Retinal pigment epithelial cell (primary cell): ENCODE data around the gene CMIP.

Experiments
- DNase-seq: peaks from one replicate; pipeline ENCODE4 v3.0.0-alpha.2; 2010; ENCODE audit warnings: low read depth
- H3K4me3 ChIP-seq: 2 replicates; pipeline ENCODE4 v1.5.1; 2011; ENCODE audit warnings: mild to moderate bottlenecking, low read length, control low read depth, moderate library complexity
- CTCF ChIP-seq: conservative IDR thresholded peaks from 2 replicates; pipeline ENCODE4 v1.5.1; 2011; ENCODE audit warnings: low read depth, low read length, control low read depth, inconsistent platforms

The CMIP gene

DNA sequence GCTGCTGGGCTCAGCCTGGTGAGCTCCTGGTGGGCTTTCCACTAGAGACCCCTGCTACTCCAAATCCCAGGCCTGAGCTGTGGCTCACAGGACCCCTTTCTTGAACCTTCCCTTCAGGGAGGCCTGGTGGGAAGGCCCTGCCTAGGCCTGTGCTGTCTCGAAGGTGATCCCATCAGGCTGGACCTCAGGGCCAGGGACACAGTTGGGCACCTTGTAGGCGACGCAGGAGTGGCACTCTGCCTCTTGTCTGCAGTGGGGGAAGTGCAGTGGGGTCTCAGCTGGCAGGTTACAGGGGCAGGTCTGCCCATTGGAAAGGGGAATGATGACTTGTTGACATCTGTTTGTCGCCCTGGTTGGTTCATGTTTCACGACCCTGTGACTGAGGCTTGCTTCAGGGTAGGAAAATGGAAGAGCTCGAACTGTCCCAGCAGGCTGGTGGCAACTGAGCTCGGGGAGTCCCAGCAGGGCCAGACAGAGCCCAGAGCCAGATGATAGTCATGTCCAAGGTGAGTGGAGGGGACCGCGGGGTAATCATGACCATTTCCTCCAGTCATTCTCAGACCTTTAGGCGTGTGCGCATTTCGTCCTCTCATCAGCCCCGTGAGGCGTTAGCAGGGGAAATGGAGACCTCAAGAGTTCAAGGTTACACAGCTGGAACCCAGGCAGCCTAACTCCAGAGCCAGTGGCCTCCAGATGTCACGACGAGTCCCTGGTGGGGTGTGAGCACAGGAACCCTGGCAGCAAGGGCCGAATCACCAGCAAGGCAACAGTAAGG is 11.3 kb downstream of the CMIP start:
- no peak for TF ChIP-seq CTCF
- DNase-seq = no peak
- H3K4me3 ChIP-seq = no peak overlapping the region

DNA sequence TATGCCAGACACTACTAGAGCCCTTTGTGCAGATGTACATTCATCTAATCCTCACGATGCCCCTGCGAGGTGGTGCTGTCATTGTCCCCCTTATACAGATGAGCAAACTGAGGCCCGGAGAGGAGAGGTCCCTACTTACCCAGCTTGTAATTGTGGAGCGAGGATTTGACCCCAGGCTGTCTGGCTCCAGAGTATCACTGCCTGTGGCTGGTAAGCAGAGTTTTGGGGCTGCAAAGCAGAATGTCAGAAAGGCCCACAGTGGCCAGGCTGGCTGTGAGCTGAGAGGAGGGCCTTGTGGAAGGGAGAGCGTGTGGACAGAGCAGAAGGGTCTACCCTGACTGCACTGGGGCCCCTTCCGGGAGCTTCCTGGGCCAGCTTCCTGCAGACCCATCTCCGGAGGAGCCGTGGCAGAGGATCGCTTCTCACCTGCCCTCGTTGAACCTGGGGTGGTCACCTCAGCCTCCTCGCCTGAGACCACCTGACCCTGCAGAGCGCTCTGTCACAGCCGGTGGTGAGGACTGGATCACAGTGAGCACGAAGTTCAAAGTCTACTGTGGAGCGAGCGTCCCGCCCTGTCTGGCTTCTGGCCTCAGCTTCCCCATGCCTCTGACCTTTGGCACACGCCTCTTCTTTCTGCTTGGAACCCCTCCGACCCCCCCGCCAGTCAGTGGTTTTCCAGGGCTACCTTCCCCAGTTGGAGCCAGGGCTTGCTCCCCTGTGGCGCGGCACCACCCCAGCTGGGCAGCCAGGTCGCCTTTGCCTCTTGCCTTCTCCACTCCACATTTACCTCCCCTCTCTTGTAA is 12.1 kb downstream of the CMIP start:
- no peak for TF ChIP-seq CTCF
- no peak for DNase-seq

DNA sequence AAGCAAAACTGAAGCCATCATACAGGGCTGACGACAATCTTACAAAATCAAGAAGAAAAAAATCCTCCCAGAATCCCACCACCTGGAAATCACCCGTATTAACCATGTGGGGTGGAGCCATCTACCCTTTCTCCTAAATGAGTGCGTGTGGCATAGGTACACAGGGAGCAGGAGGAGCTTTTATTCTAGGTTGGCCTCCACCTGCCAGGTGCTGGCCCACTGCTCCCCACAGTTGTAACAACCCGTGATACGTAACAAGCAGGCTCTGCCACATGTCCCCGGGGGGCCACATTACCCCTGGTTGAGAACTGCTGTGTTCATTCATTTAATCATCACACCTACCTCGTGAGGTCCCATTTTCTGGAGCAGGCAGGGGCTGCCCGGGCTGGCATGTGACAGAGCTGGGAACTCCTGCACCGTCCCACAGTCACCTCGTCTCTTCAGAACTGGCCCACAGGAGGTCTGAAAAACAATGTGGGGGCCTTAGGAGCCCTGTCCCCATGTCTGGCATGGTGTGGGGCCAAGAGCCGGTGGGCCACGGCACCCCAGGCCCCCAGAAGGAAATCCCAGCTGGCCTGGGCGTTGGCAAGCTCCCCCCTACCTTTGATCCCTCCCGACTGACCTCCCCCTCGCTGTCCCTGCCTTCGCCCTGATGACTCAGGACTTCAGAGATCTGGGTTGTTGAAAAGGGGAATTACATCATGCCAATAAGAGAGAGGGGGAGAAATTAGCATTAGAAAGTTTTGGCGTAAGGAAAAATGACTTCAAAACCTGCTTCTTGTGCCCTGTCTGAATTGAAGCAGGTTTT is 12.9 kb downstream of the CMIP start:
- TF ChIP-seq CTCF = no peak
- H3K4me3 ChIP-seq = no peak overlapping the region
- peak; percentile 34 for DNase-seq

More for the DNA sequence above, 12.1 kb downstream of the CMIP start:
- no peak overlapping the region for H3K4me3 ChIP-seq

- no peak for TF ChIP-seq CTCF
- no peak for DNase-seq
- H3K4me3 ChIP-seq = no peak overlapping the region
Measured at GRCh38 chr16:81458149-81458669, 13.6 kb downstream of the CMIP start.

GRCh38 chr16:81458827-81459598 is 14.4 kb downstream of the CMIP start:
- H3K4me3 ChIP-seq = no peak overlapping the region
- no peak for TF ChIP-seq CTCF
- DNase-seq = no peak

DNA sequence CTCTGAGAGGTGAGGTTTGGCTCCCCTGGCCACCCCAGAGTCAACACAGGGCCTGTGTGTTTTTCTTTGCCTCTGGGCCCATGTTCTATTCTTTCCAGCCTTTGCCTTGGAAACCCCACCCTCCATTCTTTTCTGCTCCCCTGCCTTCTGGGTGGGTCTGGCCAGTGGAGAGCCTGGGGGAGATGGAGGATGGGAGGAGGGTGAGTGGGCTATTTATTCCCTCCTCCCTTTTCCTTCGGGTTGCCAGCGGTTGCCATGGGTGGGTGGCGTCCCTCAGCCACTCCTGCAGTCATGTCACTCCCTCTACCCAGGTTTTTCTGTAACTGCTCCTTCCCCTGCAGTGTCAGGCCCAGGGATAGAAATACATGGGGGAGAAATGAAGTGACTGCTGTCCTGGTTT is 15.5 kb downstream of the CMIP start:
- no peak for TF ChIP-seq CTCF
- H3K4me3 ChIP-seq = no peak overlapping the region
- DNase-seq = no peak
